Keratinocyte (primary cell): ENCODE measurements around the gene DVL1. TPM values are rescaled to one million over a fixed set of nuclear protein-coding genes. Genes with fewer than 3 reads are reported as not detected.
A peak's percentile ranks its signal among the peaks of the same experiment; 100 is the strongest.

Experiments
- DNase-seq: peaks from one replicate; pipeline ENCODE4 v3.0.0-alpha.2; 2011; ENCODE audit warnings: low read depth, missing footprints, low spot score
- FAIRE-seq: peaks from 2 replicates; lab custom pipeline; 2011; peaks lifted over from hg19 to GRCh38; lab: Jason Lieb, UNC
- H2AFZ ChIP-seq: 2 replicates; pipeline ENCODE4 v1.6.0; 2012; ENCODE audit warnings: low read length, control low read depth, inconsistent platforms; ENCODE audit not compliant: control insufficient read depth
- H3K27ac ChIP-seq: 2 replicates; pipeline ENCODE4 v1.5.1; 2011; ENCODE audit warnings: low read length; ENCODE audit not compliant: control insufficient read depth, insufficient read depth
- H3K27me3 ChIP-seq: 3 replicates; pipeline ENCODE4 v1.6.0; 2011; ENCODE audit warnings: low read length; ENCODE audit not compliant: control insufficient read depth, insufficient read depth; ENCODE audit errors: extremely low read depth
- H3K36me3 ChIP-seq, 2 experiments: 2 replicates in 1 of 2; 3 replicates in 1 of 2; pipeline ENCODE4 v1.5.1; 2011; ENCODE audit warnings: low read length in 2 of 2, mild to moderate bottlenecking in 1 of 2; ENCODE audit not compliant: control insufficient read depth in 2 of 2, insufficient read depth in 2 of 2; ENCODE audit errors: extremely low read depth in 1 of 2
- H3K4me1 ChIP-seq: 3 replicates; pipeline ENCODE4 v1.5.1; 2011; ENCODE audit warnings: low read length; ENCODE audit not compliant: control insufficient read depth, insufficient read depth; ENCODE audit errors: extremely low read depth
- H3K4me2 ChIP-seq: 3 replicates; pipeline ENCODE4 v1.6.0; 2011; ENCODE audit warnings: low read depth, low read length; ENCODE audit not compliant: control insufficient read depth, insufficient read depth; ENCODE audit errors: extremely low read depth
- H3K4me3 ChIP-seq, 3 experiments: fragments of 200-600 bp in 1 of 3; sonication (generic) in 1 of 3; 2 replicates in 2 of 3; 3 replicates in 1 of 3; pipeline ENCODE4 v1.5.1; 2011 to 2016; ENCODE audit warnings: low read length in 3 of 3, mild to moderate bottlenecking in 3 of 3, control low read depth in 2 of 3, inconsistent platforms in 1 of 3, low read depth in 1 of 3, mixed read lengths in 1 of 3, mixed run types in 1 of 3, moderate library complexity in 1 of 3; ENCODE audit not compliant: control insufficient read depth in 2 of 3, insufficient read depth in 2 of 3; ENCODE audit errors: extremely low read depth in 1 of 3
- H3K79me2 ChIP-seq: 2 replicates; pipeline ENCODE4 v1.6.0; 2012; ENCODE audit warnings: low read length; ENCODE audit not compliant: control insufficient read depth, insufficient read depth
- H3K9ac ChIP-seq: 3 replicates; pipeline ENCODE4 v1.6.0; 2011; ENCODE audit warnings: low read length; ENCODE audit not compliant: control insufficient read depth, insufficient read depth; ENCODE audit errors: extremely low read depth
- H3K9me1 ChIP-seq: 3 replicates; pipeline ENCODE4 v1.6.0; 2011; ENCODE audit warnings: low read length; ENCODE audit not compliant: control insufficient read depth, insufficient read depth; ENCODE audit errors: extremely low read depth
- H3K9me3 ChIP-seq: 2 replicates; pipeline ENCODE4 v1.5.1; 2012; ENCODE audit warnings: low read depth, low read length; ENCODE audit not compliant: control insufficient read depth
- H4K20me1 ChIP-seq: 3 replicates; pipeline ENCODE4 v1.6.0; 2011; ENCODE audit warnings: low read length; ENCODE audit not compliant: control insufficient read depth, insufficient read depth; ENCODE audit errors: extremely low read depth
- CTCF ChIP-seq, 3 experiments: IDR thresholded peaks in 1 of 3; conservative IDR thresholded peaks in 1 of 3; optimal IDR thresholded peaks in 1 of 3; 2 replicates in 2 of 3; 3 replicates in 1 of 3; pipeline versions ENCODE3 to v1.5.1; 2011; ENCODE audit warnings: low read length in 3 of 3, mild to moderate bottlenecking in 3 of 3, moderate library complexity in 2 of 3, control low read depth in 1 of 3, inconsistent platforms in 1 of 3; ENCODE audit not compliant: insufficient read depth in 2 of 3; ENCODE audit errors: extremely low read depth in 1 of 3
- EZH2 ChIP-seq: IDR thresholded peaks from one replicate; pipeline ENCODE4 v1.6.1; 2012; ENCODE audit warnings: inconsistent platforms, mild to moderate bottlenecking, low read length, moderate library complexity
- dilution Hi-C: fragments of 300-500 bp; cut with MboI; formaldehyde crosslinking; loops from one replicate; pipeline ENCODE4 v1.7.0; 2020; ENCODE audit warnings: low sequenced_read_pairs; ENCODE audit not compliant: extremely low pct_ligation_motif_present
- polyA plus RNA-seq, 5 experiments: library from polyadenylated mRNA; depleted of rRNA in 3 of 5; stranded (reverse) in 3 of 5; stranded (forward) in 1 of 5; unstranded in 1 of 5; fragments of >200 nt; gene quantifications; 1 replicate in 1 of 5; 2 replicates in 3 of 5; 3 replicates in 1 of 5; pipeline versions ENCODE4 v1.2.1 to v1.2.3, GENCODE V29; 2011 to 2012; ENCODE audit warnings: missing spikeins in 2 of 5, low read depth in 1 of 5, low replicate concordance in 1 of 5

DVL1 gene
- polyA plus RNA-seq, 1 donor (not counting 4 experiments of a cell fraction or from before 2014, with no cell fraction given), result 31.6 TPM

GRCh38 chr1:1364266-1364665 is 15.0 kb upstream of the DVL1 start:
- no peak overlapping the region for H2AFZ ChIP-seq
- peak; percentile 73 for FAIRE-seq
- no peak overlapping the region for H3K4me3 ChIP-seq
- dilution Hi-C loops, result no loop called here
- peaks cover 23% of the 10 kb centered on the region for H3K4me1 ChIP-seq
- H3K27ac ChIP-seq, result no peak overlapping the region
- no peaks in the 10 kb centered on the region for H4K20me1 ChIP-seq
- TF ChIP-seq EZH2, result no peak
- TF ChIP-seq CTCF (optimal IDR thresholded peaks at IDR 0.05 in 1 of 3, IDR thresholded peaks at IDR 0.05 in 1 of 3, conservative IDR thresholded peaks at IDR 0.05 in 1 of 3; ENCODE audit: extremely low read depth in 1 of 3, insufficient read depth in 2 of 3, low read length in 3 of 3), result peak in 1 of 3 experiments; percentile 12
- no peaks in the 10 kb centered on the region for H3K27me3 ChIP-seq
- H3K9me1 ChIP-seq, result no peaks in the 10 kb centered on the region
- H3K36me3 ChIP-seq, result no peaks in the 10 kb centered on the region
- DNase-seq, result no peak
- no peaks in the 10 kb centered on the region for H3K79me2 ChIP-seq
- no peak overlapping the region for H3K9ac ChIP-seq
- H3K4me2 ChIP-seq, result peak overlapping the region; percentile 27
- peaks cover 7% of the 10 kb centered on the region for H3K9me3 ChIP-seq

DNA sequence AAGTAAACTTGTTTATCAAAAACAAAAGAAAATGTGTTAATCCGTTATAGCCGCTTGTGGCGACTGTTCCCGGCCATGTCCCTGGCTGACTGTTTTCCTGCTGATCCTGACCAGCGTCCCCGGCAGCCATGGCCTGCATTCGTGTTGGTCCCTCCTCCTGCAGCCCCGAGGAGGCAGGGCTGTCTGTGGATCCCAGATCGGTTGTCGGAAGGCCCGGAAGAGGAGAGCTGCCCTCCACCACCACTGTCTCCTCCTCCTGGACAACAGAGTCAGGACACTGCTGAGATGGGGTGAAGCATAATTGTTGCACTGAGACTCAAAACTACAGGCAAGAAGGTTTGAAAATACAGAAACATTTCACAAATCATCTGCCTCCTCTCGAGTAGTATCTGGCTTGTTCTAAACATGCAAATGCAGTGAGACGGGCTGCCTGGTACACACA is 12.8 kb upstream of the DVL1 start:
- H3K27ac ChIP-seq, result no peak overlapping the region
- TF ChIP-seq EZH2 (no peak), CTCF (optimal IDR thresholded peaks at IDR 0.05 in 1 of 3, IDR thresholded peaks at IDR 0.05 in 1 of 3, conservative IDR thresholded peaks at IDR 0.05 in 1 of 3; ENCODE audit: extremely low read depth in 1 of 3, insufficient read depth in 2 of 3, low read length in 3 of 3) (no peak)
- dilution Hi-C loops, result no loop called here
- H3K9me1 ChIP-seq, result no peaks in the 10 kb centered on the region
- H3K4me1 ChIP-seq, result peaks cover 25% of the 10 kb centered on the region
- FAIRE-seq (no peak), DNase-seq (no peak)
- no peaks in the 10 kb centered on the region for H3K27me3 ChIP-seq
- H3K79me2 ChIP-seq, result no peaks in the 10 kb centered on the region
- H4K20me1 ChIP-seq, result no peaks in the 10 kb centered on the region
- H3K4me2 ChIP-seq, result no peak overlapping the region
- H3K4me3 ChIP-seq, result no peak overlapping the region
- no peak overlapping the region for H3K9ac ChIP-seq
- no peak overlapping the region for H2AFZ ChIP-seq
- peaks cover 3% of the 10 kb centered on the region for H3K9me3 ChIP-seq
- no peaks in the 10 kb centered on the region for H3K36me3 ChIP-seq
